GM18519 (cell line): Measurements from ENCODE around the gene LYRM2.

Source experiments
- ATAC-seq: cut with Tn5 transposase; IDR thresholded peaks from one replicate; pipeline ENCODE4 v1.9.1; 2021; ENCODE audit warnings: mild to moderate bottlenecking, moderate library complexity; ENCODE audit not compliant: unreplicated experiment, low FRiP score

LYRM2 gene

GRCh38 chr6:89597988-89598387 is 40.6 kb downstream of the LYRM2 start:
- no peak for ATAC-seq

DNA sequence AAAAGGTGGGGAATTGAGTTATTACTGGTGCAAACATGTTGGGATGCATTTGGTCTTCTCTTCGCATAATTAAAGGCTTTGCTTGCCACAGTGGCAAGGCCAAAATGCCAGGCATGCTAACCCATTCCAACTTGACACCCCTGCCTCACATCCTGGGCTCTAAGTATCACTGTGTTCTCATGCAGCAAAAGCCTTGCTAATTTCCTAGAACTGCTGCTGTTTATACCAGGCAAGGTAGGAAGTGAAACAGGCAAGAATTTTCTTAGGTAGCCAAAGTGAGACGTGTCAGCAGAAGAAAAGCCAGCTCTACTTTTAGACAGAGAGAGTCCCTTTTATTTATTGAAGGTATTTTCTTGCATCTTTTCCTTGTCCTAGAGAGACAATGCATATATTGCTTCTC is 41.2 kb downstream of the LYRM2 start:
- no peak for ATAC-seq

DNA sequence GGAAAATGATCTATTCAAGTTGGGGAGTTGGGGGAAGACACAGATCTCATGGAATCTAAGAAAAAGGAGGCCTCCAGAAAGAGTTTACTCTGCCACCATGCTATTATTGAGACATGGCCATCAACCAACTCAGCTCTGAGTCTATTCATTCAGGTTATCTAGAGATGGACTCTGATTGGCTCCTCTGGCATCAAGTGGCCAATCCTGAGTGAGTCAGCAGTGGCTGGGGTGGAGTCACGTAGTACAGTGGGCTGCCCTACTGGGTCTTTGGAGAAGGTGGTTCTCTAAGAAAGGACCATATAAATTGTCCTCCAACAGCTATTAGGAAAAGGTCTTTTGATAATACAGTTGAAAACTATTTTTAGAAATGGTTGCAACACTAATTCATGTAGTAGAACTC is 42.1 kb downstream of the LYRM2 start:
- ATAC-seq: no peak

- ATAC-seq: peak; percentile 90
These were observed 42.5 kb downstream of the LYRM2 start for GRCh38 chr6:89596056-89596455.

- no peak for ATAC-seq
These were observed 46.8 kb downstream of the LYRM2 start for GRCh38 chr6:89591745-89592144.

- ATAC-seq: no peak
These were observed 48.4 kb downstream of the LYRM2 start for GRCh38 chr6:89590133-89590532.

DNA sequence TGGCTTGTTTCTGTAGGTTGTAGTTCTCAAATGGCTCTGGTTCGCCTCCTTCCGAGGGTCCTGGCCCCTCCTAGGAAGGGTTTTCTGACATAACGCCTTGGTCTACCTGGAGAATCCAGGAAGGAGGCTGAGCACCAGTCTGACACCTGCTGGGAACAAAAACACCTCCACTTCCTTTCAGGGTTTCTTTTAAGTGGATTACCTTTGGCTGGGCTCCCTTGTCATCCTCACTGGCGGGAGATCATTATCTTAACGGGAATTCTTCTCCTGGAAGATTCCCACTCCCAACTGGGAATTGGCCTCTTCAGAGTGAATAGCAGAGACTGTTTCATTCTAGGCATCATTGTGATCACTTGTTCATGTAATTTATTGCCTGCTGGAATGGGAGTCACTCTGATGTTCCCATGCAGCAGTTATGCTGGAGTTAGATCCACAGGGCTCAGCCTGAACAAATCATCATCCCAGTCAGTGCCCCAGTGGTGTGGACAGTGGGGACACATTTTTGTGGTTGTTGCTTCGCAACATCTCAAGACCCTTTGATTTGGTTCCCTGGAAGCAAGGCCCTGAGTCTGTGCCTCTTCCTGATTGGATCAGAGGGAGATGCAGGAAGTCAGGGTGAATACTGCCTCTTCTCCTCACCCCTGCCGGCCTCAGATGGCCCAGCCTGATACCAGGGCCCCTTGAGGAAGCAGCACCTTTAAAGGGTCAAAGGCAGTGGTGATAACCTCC is 49.1 kb downstream of the LYRM2 start:
- no peak for ATAC-seq

DNA sequence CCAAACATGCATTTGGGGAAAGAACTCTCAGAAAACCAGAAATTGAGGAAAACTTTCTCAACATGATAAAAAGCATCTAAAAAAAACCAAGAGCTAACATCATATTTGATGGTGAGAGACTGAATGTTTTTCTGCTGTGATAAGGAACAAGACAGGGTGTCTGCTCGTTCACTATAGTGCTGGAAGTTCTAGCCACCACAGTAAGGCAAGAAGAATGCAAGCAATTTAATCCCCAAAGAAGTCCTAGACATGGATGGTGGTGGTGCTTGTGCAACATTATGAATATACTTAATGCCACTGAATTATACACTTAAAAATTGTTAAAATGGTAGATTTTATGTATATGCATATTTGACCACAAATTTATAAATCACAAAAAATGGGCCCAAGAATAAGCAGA is 53.4 kb downstream of the LYRM2 start:
- ATAC-seq: no peak

- no peak for ATAC-seq
These were observed 54.0 kb downstream of the LYRM2 start for GRCh38 chr6:89584539-89584938.

GRCh38 chr6:89583559-89583958 is 55.0 kb downstream of the LYRM2 start:
- ATAC-seq: no peak

DNA sequence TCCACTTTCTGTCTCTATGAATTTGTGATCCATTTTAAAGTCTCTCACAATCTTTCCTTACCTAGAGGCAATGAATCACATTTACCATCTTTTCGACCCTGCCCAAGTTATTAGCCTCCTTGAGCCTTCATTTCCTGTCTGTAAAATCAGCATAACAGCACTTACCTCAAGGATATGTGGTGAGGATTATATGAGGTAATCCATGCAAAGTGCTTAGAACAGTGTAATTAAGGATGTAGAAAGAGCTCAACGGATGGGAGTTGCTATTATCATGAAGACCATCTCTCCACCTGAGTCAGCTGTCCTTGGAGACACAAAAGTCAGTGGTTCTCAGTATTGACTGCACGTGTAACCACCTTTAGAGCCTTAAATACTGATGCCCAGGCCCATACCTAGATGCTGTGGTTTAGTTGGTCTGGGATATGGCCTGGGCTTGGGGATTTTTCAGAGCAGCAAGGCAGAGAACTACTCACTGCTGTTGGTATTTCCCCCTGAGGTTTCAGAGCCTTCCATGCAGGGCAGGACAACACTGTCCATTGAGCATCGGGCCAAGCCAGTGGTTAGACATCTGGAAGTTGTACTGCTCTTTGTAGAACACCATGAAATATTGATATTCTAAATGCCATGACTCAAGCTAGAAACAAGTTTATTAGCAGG is 55.8 kb downstream of the LYRM2 start:
- ATAC-seq: no peak

DNA sequence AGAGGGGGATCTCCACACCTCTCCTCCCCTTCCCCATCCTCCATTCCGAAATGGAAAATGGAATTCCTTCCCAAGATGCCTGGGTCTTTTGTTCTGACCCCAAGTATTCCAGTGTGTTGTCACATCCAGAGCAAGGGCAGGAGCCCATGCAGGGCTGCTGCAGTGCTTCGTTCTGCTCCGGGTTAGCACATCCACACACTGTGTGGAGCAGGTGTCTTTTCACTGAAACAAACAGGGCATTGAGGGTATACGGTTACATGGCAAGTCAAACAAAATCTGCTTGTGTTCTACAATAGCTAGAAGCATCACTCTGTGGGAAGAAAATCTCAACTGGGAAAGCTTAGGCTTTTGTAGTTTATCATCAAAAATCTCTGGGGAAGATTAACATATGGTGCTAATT is 56.9 kb downstream of the LYRM2 start:
- no peak for ATAC-seq

DNA sequence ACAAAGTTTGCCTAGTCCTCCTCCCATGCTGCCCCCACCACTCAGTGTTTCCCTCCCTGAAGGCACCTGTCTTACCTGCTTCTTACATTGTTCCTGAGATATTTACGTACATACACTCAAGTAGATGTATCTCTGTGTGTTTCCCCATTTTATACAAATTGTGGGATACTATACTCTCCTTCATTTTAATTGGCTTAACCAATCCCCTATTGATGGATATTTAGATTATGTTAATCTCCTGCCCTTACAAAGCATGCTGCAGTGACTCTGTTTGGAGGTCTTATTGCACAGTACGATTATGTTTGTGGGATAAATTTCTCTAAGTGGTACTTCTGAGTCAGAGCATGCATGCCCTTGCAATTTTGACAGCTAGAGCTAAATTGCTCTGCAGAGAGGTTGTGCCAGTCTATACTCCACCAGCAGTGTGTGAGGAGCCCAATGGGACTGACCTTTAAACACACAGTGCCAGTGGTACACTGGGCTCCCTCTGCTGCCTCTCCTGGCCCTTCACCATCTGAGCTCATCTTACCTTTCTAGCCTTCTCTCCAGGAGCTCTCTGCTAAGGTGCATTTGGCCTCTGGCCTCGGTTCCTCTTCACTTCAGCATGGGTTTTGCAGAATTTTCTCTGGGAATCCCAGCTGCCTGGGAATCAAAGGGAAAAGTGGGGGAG is 57.4 kb downstream of the LYRM2 start:
- ATAC-seq: no peak

DNA sequence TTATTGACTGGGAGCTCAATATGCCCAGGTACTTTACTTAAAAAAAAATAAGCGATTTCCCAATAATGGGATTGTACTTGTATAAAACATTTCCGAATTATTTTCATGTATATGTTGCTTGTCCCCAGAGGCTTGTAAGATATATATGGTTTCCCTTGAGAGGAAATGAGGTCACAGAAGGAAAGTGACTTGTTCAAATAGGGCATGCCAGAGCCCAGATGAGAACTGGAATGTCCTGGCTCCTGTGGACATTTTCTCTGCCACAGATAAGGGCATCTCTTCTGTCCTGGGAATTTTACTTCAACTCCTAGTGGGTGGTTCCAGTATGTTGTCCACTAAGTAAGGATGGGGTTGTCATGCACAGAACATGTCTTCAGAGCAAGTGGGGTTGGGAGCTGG is 63.0 kb downstream of the LYRM2 start:
- no peak for ATAC-seq

DNA sequence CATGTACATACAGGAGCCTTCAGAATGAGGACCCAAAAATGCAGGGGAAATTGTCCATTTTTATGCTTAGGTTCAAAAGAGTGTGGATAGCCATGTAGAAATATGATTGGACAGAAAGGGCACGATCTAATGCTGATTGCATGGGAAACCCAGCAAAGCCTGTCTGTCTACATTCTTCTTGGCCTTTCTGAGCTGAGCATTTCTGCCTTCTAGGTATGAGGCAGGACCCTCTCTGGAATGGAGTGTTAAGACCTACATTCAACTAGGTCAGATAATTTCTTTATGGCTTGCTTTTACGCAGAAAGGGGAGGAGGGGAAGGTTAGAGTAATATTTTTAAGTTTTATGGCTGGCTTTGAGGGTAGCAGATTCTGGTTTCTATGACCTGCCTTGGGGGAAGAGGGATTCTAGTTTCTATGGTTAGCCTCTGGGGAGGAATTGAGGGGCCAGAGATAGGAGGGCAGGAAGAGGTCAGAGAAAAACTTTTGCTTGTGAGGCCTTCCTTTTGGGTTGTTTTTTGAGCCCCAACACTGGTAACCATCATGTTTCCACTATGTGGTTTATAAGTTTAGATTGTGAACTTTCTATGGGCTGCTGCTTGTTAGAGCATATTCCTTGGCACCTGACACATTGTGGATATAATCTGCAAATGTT is 63.5 kb downstream of the LYRM2 start:
- no peak for ATAC-seq

GRCh38 chr6:89567630-89568390 is 70.7 kb downstream of the LYRM2 start:
- no peak for ATAC-seq

- ATAC-seq: no peak
These were observed 71.5 kb downstream of the LYRM2 start for GRCh38 chr6:89566930-89567629.

GRCh38 chr6:89566008-89566800 is 72.3 kb downstream of the LYRM2 start:
- ATAC-seq: no peak

DNA sequence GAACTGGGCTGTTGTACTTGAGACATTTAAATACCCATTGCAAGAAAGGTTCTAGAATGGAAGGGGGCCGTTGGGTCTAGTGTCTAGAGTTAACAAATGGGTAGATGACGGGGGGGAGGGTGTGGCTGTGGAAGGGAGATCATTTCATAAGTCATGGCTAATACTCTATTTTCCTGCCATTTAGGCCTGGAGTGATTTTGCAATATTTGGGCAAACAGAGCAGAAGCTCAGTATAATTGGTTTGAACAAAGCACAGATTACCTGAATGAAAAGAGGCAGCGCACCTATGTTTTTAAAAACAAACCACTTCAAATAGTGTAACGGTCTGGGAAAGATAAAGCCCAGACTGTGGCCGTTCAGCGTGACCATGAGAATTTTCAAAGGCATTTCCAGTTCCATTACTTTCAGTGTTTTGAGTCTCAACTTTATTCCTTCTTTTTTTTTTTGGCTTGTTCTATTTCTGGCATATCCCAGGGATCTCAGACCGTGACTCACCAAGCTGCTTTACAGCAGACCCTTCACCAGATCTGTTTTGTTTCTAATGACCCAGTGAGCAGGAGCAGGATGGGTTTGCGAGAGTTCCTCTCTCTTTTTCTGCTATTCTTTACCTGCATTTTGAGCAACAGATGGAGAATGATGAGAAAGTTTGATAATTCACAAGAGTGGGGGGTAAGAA is 73.7 kb downstream of the LYRM2 start:
- ATAC-seq: no peak
